ENCODE data around the gene PTPRN2.
"Not testable (repeated sequence)": the region's sequence is repeated elsewhere in the genome, so short reads cannot be mapped to it uniquely, and the experiment has no call there.

PTPRN2 gene

GRCh38 chr7:158050441-158050977 lies 537.1 kb downstream of the PTPRN2 start:
- H3K9ac ChIP-seq (ENCODE audit: low read length) = no peak overlapping the region
- H3K4me1 ChIP-seq (ENCODE audit: control insufficient read depth, insufficient read depth, low read length) = no peaks in the 10 kb centered on the region
- no peak overlapping the region for H3K4me3 ChIP-seq (ENCODE audit: low read length)
- H3K36me3 ChIP-seq (ENCODE audit: control insufficient read depth, insufficient read depth, low read length) = no peaks in the 10 kb centered on the region
- no peaks in the 10 kb centered on the region for H3K27me3 ChIP-seq (ENCODE audit: control insufficient read depth, insufficient read depth, low read length)
- H3K27ac ChIP-seq (ENCODE audit: low read depth, low read length) = no peak overlapping the region

GRCh38 chr7:158049271-158049670 lies 538.4 kb downstream of the PTPRN2 start:
- no peaks in the 10 kb centered on the region for H3K4me1 ChIP-seq (ENCODE audit: control insufficient read depth, insufficient read depth, low read length)
- no peaks in the 10 kb centered on the region for H3K27me3 ChIP-seq (ENCODE audit: control insufficient read depth, insufficient read depth, low read length)
- H3K4me3 ChIP-seq (ENCODE audit: low read length) = no peak overlapping the region
- no peaks in the 10 kb centered on the region for H3K36me3 ChIP-seq (ENCODE audit: control insufficient read depth, insufficient read depth, low read length)
- no peak overlapping the region for H3K9ac ChIP-seq (ENCODE audit: low read length)
- no peak overlapping the region for H3K27ac ChIP-seq (ENCODE audit: low read depth, low read length)

GRCh38 chr7:158048569-158048968 lies 539.1 kb downstream of the PTPRN2 start:
- H3K27ac ChIP-seq (ENCODE audit: low read depth, low read length) = no peak overlapping the region
- H3K9ac ChIP-seq (ENCODE audit: low read length) = no peak overlapping the region
- H3K36me3 ChIP-seq (ENCODE audit: control insufficient read depth, insufficient read depth, low read length) = no peaks in the 10 kb centered on the region
- no peak overlapping the region for H3K4me3 ChIP-seq (ENCODE audit: low read length)
- H3K4me1 ChIP-seq (ENCODE audit: control insufficient read depth, insufficient read depth, low read length) = no peaks in the 10 kb centered on the region
- H3K27me3 ChIP-seq (ENCODE audit: control insufficient read depth, insufficient read depth, low read length) = no peaks in the 10 kb centered on the region

GRCh38 chr7:158047391-158048059 lies 540.1 kb downstream of the PTPRN2 start:
- Histone ChIP-seq H3K4me3 (ENCODE audit: low read length) (no peak overlapping the region), H3K9ac (ENCODE audit: low read length) (no peak overlapping the region), H3K4me1 (ENCODE audit: control insufficient read depth, insufficient read depth, low read length) (no peaks in the 10 kb centered on the region), H3K27me3 (ENCODE audit: control insufficient read depth, insufficient read depth, low read length) (no peaks in the 10 kb centered on the region), H3K36me3 (ENCODE audit: control insufficient read depth, insufficient read depth, low read length) (no peaks in the 10 kb centered on the region), H3K27ac (ENCODE audit: low read depth, low read length) (no peak overlapping the region)

GRCh38 chr7:158046246-158046645 lies 541.4 kb downstream of the PTPRN2 start:
- not testable (repeated sequence) for H3K9ac ChIP-seq (ENCODE audit: low read length); H3K27ac ChIP-seq (ENCODE audit: low read depth, low read length); H3K4me1 ChIP-seq (ENCODE audit: control insufficient read depth, insufficient read depth, low read length); H3K27me3 ChIP-seq (ENCODE audit: control insufficient read depth, insufficient read depth, low read length); H3K36me3 ChIP-seq (ENCODE audit: control insufficient read depth, insufficient read depth, low read length); H3K4me3 ChIP-seq (ENCODE audit: low read length)

- Histone ChIP-seq H3K36me3 (ENCODE audit: control insufficient read depth, insufficient read depth, low read length) (no peaks in the 10 kb centered on the region), H3K27ac (ENCODE audit: low read depth, low read length) (no peak overlapping the region), H3K27me3 (ENCODE audit: control insufficient read depth, insufficient read depth, low read length) (no peaks in the 10 kb centered on the region), H3K4me1 (ENCODE audit: control insufficient read depth, insufficient read depth, low read length) (no peaks in the 10 kb centered on the region), H3K4me3 (ENCODE audit: low read length) (no peak overlapping the region), H3K9ac (ENCODE audit: low read length) (no peak overlapping the region)
These were observed 543.2 kb downstream of the PTPRN2 start for GRCh38 chr7:158044482-158044823.

- H3K9ac ChIP-seq (ENCODE audit: low read length) = no peak overlapping the region
- H3K27me3 ChIP-seq (ENCODE audit: control insufficient read depth, insufficient read depth, low read length) = no peaks in the 10 kb centered on the region
- H3K36me3 ChIP-seq (ENCODE audit: control insufficient read depth, insufficient read depth, low read length) = no peaks in the 10 kb centered on the region
- no peak overlapping the region for H3K27ac ChIP-seq (ENCODE audit: low read depth, low read length)
- no peaks in the 10 kb centered on the region for H3K4me1 ChIP-seq (ENCODE audit: control insufficient read depth, insufficient read depth, low read length)
- H3K4me3 ChIP-seq (ENCODE audit: low read length) = no peak overlapping the region
These were observed 543.8 kb downstream of the PTPRN2 start for GRCh38 chr7:158043551-158044481.

GRCh38 chr7:158042156-158042880 lies 545.3 kb downstream of the PTPRN2 start:
- H3K27me3 ChIP-seq (ENCODE audit: control insufficient read depth, insufficient read depth, low read length) = no peaks in the 10 kb centered on the region
- H3K36me3 ChIP-seq (ENCODE audit: control insufficient read depth, insufficient read depth, low read length) = no peaks in the 10 kb centered on the region
- no peak overlapping the region for H3K9ac ChIP-seq (ENCODE audit: low read length)
- no peak overlapping the region for H3K4me3 ChIP-seq (ENCODE audit: low read length)
- H3K4me1 ChIP-seq (ENCODE audit: control insufficient read depth, insufficient read depth, low read length) = no peaks in the 10 kb centered on the region
- no peak overlapping the region for H3K27ac ChIP-seq (ENCODE audit: low read depth, low read length)

- H3K27me3 ChIP-seq (ENCODE audit: control insufficient read depth, insufficient read depth, low read length) = no peaks in the 10 kb centered on the region
- H3K4me1 ChIP-seq (ENCODE audit: control insufficient read depth, insufficient read depth, low read length) = no peaks in the 10 kb centered on the region
- H3K27ac ChIP-seq (ENCODE audit: low read depth, low read length) = no peak overlapping the region
- no peak overlapping the region for H3K4me3 ChIP-seq (ENCODE audit: low read length)
- no peaks in the 10 kb centered on the region for H3K36me3 ChIP-seq (ENCODE audit: control insufficient read depth, insufficient read depth, low read length)
- H3K9ac ChIP-seq (ENCODE audit: low read length) = no peak overlapping the region
These were observed 547.4 kb downstream of the PTPRN2 start for GRCh38 chr7:158040199-158040598.

GRCh38 chr7:158039270-158039669 lies 548.4 kb downstream of the PTPRN2 start:
- no peaks in the 10 kb centered on the region for H3K36me3 ChIP-seq (ENCODE audit: control insufficient read depth, insufficient read depth, low read length)
- H3K9ac ChIP-seq (ENCODE audit: low read length) = no peak overlapping the region
- H3K27me3 ChIP-seq (ENCODE audit: control insufficient read depth, insufficient read depth, low read length) = no peaks in the 10 kb centered on the region
- no peak overlapping the region for H3K4me3 ChIP-seq (ENCODE audit: low read length)
- no peaks in the 10 kb centered on the region for H3K4me1 ChIP-seq (ENCODE audit: control insufficient read depth, insufficient read depth, low read length)
- no peak overlapping the region for H3K27ac ChIP-seq (ENCODE audit: low read depth, low read length)

- H3K36me3 ChIP-seq (ENCODE audit: control insufficient read depth, insufficient read depth, low read length) = no peaks in the 10 kb centered on the region
- no peak overlapping the region for H3K27ac ChIP-seq (ENCODE audit: low read depth, low read length)
- H3K4me3 ChIP-seq (ENCODE audit: low read length) = no peak overlapping the region
- H3K27me3 ChIP-seq (ENCODE audit: control insufficient read depth, insufficient read depth, low read length) = no peaks in the 10 kb centered on the region
- H3K4me1 ChIP-seq (ENCODE audit: control insufficient read depth, insufficient read depth, low read length) = no peaks in the 10 kb centered on the region
- H3K9ac ChIP-seq (ENCODE audit: low read length) = no peak overlapping the region
These were observed 550.4 kb downstream of the PTPRN2 start for GRCh38 chr7:158037211-158037610.

- Histone ChIP-seq H3K4me3 (ENCODE audit: low read length) (no peak overlapping the region), H3K9ac (ENCODE audit: low read length) (no peak overlapping the region), H3K4me1 (ENCODE audit: control insufficient read depth, insufficient read depth, low read length) (no peaks in the 10 kb centered on the region), H3K36me3 (ENCODE audit: control insufficient read depth, insufficient read depth, low read length) (no peaks in the 10 kb centered on the region), H3K27ac (ENCODE audit: low read depth, low read length) (no peak overlapping the region), H3K27me3 (ENCODE audit: control insufficient read depth, insufficient read depth, low read length) (no peaks in the 10 kb centered on the region)
These were observed 552.3 kb downstream of the PTPRN2 start for GRCh38 chr7:158035343-158035742.
